ENCODE measurements around the gene CEP290.

DNA sequence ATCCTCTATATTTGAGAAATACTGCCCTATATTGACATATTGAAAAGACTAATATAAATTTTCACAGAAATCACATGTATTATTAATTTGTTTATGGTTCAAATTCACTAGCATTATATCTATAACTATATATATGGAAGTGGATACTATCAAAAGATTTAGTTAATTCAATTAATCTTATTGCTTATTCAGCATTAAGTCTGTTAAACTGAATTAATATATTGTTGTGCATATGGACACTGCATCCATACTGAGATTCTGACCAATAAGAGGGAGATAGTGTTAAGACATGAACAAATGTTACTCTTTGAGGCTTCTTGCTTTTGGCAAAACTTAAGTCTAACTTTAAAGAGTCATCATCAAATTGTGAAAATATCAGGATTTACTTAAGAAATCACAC, 60.6 kb downstream of the CEP290 start:
- TF ChIP-seq EZH2 (IDR thresholded peaks at IDR 0.05; ENCODE audit: borderline replicate concordance) = no peak
- TF ChIP-seq, protein P1, sequence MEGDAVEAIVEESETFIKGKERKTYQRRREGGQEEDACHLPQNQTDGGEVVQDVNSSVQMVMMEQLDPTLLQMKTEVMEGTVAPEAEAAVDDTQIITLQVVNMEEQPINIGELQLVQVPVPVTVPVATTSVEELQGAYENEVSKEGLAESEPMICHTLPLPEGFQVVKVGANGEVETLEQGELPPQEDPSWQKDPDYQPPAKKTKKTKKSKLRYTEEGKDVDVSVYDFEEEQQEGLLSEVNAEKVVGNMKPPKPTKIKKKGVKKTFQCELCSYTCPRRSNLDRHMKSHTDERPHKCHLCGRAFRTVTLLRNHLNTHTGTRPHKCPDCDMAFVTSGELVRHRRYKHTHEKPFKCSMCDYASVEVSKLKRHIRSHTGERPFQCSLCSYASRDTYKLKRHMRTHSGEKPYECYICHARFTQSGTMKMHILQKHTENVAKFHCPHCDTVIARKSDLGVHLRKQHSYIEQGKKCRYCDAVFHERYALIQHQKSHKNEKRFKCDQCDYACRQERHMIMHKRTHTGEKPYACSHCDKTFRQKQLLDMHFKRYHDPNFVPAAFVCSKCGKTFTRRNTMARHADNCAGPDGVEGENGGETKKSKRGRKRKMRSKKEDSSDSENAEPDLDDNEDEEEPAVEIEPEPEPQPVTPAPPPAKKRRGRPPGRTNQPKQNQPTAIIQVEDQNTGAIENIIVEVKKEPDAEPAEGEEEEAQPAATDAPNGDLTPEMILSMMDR (IDR thresholded peaks at IDR 0.05; ENCODE audit: poor library complexity) = no peak
- no peak for TF ChIP-seq EZH2phosphoT487 (IDR thresholded peaks at IDR 0.05; ENCODE audit: low read depth, severe bottlenecking, unreplicated experiment)

All from hepatocyte (in vitro differentiated cells).